ENCODE measurements around the gene BHLHE41. TPM values are rescaled to one million over a fixed set of nuclear protein-coding genes. Genes with fewer than 3 reads are reported as not detected.

Gene BHLHE41
- total RNA-seq, 1 experiment from 2014 or later = 7.6 TPM

GRCh38 chr12:26130728-26131127 lies 5.9 kb upstream of the BHLHE41 start (continued):
- TF ChIP-seq STAT6 (CRISPR knock-in tag; conservative IDR thresholded peaks at IDR 0.05; ENCODE audit: low read depth) = no peak
- TF ChIP-seq RORB (CRISPR knock-in tag; IDR thresholded peaks at IDR 0.05) = no peak

GRCh38 chr12:26128168-26128567 lies 3.3 kb upstream of the BHLHE41 start:
- ATAC-seq (no peak), DNase-seq (ENCODE audit: low spot score) (no peak)
- TF ChIP-seq MLX (CRISPR knock-in tag; IDR thresholded peaks at IDR 0.05) (no peak), FOXK1 (CRISPR knock-in tag; IDR thresholded peaks at IDR 0.05) (no peak), GABPB1 (CRISPR knock-in tag; IDR thresholded peaks at IDR 0.05) (no peak), SOX15 (CRISPR knock-in tag; IDR thresholded peaks at IDR 0.05) (no peak), ZBTB21 (CRISPR knock-in tag; IDR thresholded peaks at IDR 0.05; ENCODE audit: borderline replicate concordance) (no peak), FOXP1 (CRISPR knock-in tag; IDR thresholded peaks at IDR 0.05; ENCODE audit: borderline replicate concordance) (no peak), MYBL2 (CRISPR knock-in tag; IDR thresholded peaks at IDR 0.05) (no peak), RELA (CRISPR knock-in tag; IDR thresholded peaks at IDR 0.05; ENCODE audit: borderline replicate concordance) (no peak), PRRX2 (CRISPR knock-in tag; IDR thresholded peaks at IDR 0.05) (no peak), RORB (CRISPR knock-in tag; IDR thresholded peaks at IDR 0.05) (no peak), ZNF532 (CRISPR knock-in tag; IDR thresholded peaks at IDR 0.05; ENCODE audit: borderline replicate concordance) (no peak), ARID4B (CRISPR knock-in tag; IDR thresholded peaks at IDR 0.05; ENCODE audit: borderline replicate concordance) (no peak), JAZF1 (CRISPR knock-in tag; IDR thresholded peaks at IDR 0.05) (no peak), ATF1 (CRISPR knock-in tag; IDR thresholded peaks at IDR 0.05) (no peak)
- POLR2A ChIA-PET = no interaction called here
- H3K9me3 Mint-ChIP-seq = no peaks in the 10 kb centered on the region
- H3K36me3 Mint-ChIP-seq = no peaks in the 10 kb centered on the region
- H3K27me3 Mint-ChIP-seq (ENCODE audit: low read depth) = peaks cover 77% of the 10 kb centered on the region
- H3K4me3 Mint-ChIP-seq = no peak overlapping the region
- H3K4me1 Mint-ChIP-seq = peaks cover 36% of the 10 kb centered on the region
- CTCF ChIA-PET = interaction anchor here (0.5 to 1.3 kb wide), 2 partner anchors 9 to 500 kb away, joined by 4 to 5 read pairs; no protein-coding TSS in a partner anchor
- no peak overlapping the region for H3K27ac Mint-ChIP-seq

All from WTC11 (cell line).